Esophagus squamous epithelium (tissue), 4 donors: Measurements from ENCODE around the gene SPATA6.

Source experiments
- CTCF ChIP-seq, 6 experiments: fragments of 450-650 bp in 4 of 6; fragments of 200-600 bp in 2 of 6; sonication (generic) in 2 of 6; IDR thresholded peaks; one replicate each; pipeline ENCODE4 v1.5.1; 2016 to 2019; ENCODE audit warnings: antibody characterized with exemption in 6 of 6, mild to moderate bottlenecking in 4 of 6, moderate library complexity in 4 of 6
- POLR2A ChIP-seq, 4 donors: fragments of 450-650 bp; IDR thresholded peaks; one replicate each; pipeline ENCODE4 v1.6.1; 2017; ENCODE audit warnings: antibody characterized with exemption in 4 of 4, mild to moderate bottlenecking in 4 of 4, moderate library complexity in 3 of 4

- TF ChIP-seq POLR2A (IDR thresholded peaks at IDR 0.05) (no peak), CTCF (IDR thresholded peaks at IDR 0.05) (no peak)
These were observed 100.4 kb downstream of the SPATA6 start for GRCh38 chr1:48371598-48371997.
